ENCODE results near the gene SGTA.

Gene SGTA

DNA sequence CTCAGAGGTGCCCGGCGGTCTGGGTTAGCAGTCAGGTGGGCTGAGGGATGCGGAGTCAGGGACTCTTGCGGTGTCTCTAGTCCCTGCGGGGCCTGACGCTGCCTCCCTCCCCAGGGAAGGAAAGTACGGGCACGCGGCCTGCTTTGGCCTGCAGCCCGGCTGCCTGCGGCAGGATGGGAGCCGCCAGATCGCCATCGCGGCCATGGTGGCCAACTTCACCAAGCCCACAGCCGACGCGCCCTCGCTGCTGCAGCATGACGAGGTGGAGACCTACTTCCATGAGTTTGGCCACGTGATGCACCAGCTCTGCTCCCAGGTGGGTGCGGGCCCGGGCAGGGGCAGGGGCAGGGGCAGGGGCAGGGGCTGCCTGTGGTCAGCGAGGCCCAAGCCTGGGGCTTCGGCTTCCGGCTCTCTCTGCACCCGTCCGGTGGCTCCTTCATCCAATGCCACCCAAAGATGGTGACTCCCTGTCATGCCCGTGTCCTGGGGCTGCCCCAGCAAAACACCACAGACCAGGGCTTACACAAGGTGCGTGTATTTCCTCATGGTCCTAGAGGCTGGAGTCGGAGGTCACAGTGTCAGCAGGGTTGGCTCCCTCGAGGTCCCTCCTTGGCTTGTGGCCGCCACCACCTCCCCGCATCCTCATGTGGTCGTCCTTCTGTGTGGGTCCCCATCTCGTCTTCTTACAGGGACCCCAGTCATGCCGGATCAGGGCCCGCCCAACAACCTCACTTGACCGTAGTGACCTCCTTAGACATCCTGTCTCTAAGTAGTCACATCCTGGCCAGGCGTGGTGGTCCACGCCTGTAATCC, 25.3 kb upstream of the SGTA start:
- Histone ChIP-seq H3F3A (ENCODE audit: insufficient read depth) (no peaks in the 10 kb centered on the region), H3K79me2 (ENCODE audit: insufficient read depth, low read length) (no peaks in the 10 kb centered on the region), H3K9me3 (ENCODE audit: insufficient read depth, low read length) (no peaks in the 10 kb centered on the region), H3K4me3 (ENCODE audit: insufficient read depth, low read length, poor library complexity, severe bottlenecking) (no peak overlapping the region), H3K9ac (ENCODE audit: low read length) (no peak overlapping the region), H3K27ac (ENCODE audit: low read depth, low read length) (no peak overlapping the region), H3K36me3 (ENCODE audit: low read length) (no peaks in the 10 kb centered on the region), H3K4me2 (ENCODE audit: low read depth, low read length, poor library complexity, severe bottlenecking) (no peak overlapping the region), H2AFZ (ENCODE audit: low read depth, low read length, severe bottlenecking) (no peak overlapping the region), H3K27me3 (ENCODE audit: low read length) (no peaks in the 10 kb centered on the region), H3K9me2 (replicated peaks; ENCODE audit: insufficient read depth, low read length) (no peaks in the 10 kb centered on the region), H4K20me1 (ENCODE audit: low read depth, low read length) (no peaks in the 10 kb centered on the region)
- TF ChIP-seq, protein P1, sequence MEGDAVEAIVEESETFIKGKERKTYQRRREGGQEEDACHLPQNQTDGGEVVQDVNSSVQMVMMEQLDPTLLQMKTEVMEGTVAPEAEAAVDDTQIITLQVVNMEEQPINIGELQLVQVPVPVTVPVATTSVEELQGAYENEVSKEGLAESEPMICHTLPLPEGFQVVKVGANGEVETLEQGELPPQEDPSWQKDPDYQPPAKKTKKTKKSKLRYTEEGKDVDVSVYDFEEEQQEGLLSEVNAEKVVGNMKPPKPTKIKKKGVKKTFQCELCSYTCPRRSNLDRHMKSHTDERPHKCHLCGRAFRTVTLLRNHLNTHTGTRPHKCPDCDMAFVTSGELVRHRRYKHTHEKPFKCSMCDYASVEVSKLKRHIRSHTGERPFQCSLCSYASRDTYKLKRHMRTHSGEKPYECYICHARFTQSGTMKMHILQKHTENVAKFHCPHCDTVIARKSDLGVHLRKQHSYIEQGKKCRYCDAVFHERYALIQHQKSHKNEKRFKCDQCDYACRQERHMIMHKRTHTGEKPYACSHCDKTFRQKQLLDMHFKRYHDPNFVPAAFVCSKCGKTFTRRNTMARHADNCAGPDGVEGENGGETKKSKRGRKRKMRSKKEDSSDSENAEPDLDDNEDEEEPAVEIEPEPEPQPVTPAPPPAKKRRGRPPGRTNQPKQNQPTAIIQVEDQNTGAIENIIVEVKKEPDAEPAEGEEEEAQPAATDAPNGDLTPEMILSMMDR (IDR thresholded peaks at IDR 0.05; ENCODE audit: insufficient read depth, low read length, poor library complexity, severe bottlenecking) = no peak
- no peak for TF ChIP-seq EZH2phosphoT487 (conservative IDR thresholded peaks at IDR 0.05; ENCODE audit: low read length)

DNA sequence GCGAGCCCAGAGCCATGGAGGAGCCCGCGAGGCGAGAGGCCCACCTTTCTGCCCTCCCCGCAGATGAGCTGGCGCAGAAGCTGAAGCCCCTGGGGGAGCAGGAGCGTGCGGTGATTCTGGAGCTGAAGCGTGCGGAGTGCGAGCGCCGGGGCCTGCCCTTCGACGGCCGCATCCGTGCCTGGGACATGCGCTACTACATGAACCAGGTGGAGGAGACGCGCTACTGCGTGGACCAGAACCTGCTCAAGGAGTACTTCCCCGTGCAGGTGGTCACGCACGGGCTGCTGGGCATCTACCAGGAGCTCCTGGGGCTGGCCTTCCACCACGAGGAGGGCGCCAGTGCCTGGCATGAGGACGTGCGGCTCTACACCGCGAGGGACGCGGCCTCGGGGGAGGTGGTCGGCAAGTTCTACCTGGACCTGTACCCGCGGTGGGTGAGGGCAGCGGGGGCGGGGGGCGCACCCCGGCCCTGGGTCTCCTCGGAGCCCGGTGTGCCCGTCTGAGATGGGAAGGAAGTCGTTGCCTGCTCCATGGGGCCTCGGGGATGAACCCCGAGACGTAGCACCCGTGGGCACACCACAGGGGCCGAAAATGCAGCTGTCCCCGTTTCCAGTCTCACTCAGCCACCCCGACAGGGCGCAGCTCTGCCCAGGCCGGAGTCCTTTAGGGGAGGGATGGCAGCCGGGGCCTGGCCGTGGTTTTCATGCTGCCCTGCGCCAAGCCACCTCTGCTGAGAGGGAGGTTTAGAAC, 24.5 kb upstream of the SGTA start:
- H3F3A ChIP-seq (ENCODE audit: insufficient read depth) = no peaks in the 10 kb centered on the region
- H2AFZ ChIP-seq (ENCODE audit: low read depth, low read length, severe bottlenecking) = no peak overlapping the region
- H3K4me2 ChIP-seq (ENCODE audit: low read depth, low read length, poor library complexity, severe bottlenecking) = no peak overlapping the region
- H3K27me3 ChIP-seq (ENCODE audit: low read length) = no peaks in the 10 kb centered on the region
- H3K36me3 ChIP-seq (ENCODE audit: low read length) = no peaks in the 10 kb centered on the region
- H3K9me3 ChIP-seq (ENCODE audit: insufficient read depth, low read length) = no peaks in the 10 kb centered on the region
- no peaks in the 10 kb centered on the region for H3K9me2 ChIP-seq (replicated peaks; ENCODE audit: insufficient read depth, low read length)
- TF ChIP-seq, protein P1 (IDR thresholded peaks at IDR 0.05; ENCODE audit: insufficient read depth, low read length, poor library complexity, severe bottlenecking) = no peak
- TF ChIP-seq EZH2phosphoT487 (conservative IDR thresholded peaks at IDR 0.05; ENCODE audit: low read length) = no peak
- H3K4me3 ChIP-seq (ENCODE audit: insufficient read depth, low read length, poor library complexity, severe bottlenecking) = no peak overlapping the region
- H3K9ac ChIP-seq (ENCODE audit: low read length) = no peak overlapping the region
- H4K20me1 ChIP-seq (ENCODE audit: low read depth, low read length) = no peaks in the 10 kb centered on the region
- H3K79me2 ChIP-seq (ENCODE audit: insufficient read depth, low read length) = no peaks in the 10 kb centered on the region
- no peak overlapping the region for H3K27ac ChIP-seq (ENCODE audit: low read depth, low read length)

DNA sequence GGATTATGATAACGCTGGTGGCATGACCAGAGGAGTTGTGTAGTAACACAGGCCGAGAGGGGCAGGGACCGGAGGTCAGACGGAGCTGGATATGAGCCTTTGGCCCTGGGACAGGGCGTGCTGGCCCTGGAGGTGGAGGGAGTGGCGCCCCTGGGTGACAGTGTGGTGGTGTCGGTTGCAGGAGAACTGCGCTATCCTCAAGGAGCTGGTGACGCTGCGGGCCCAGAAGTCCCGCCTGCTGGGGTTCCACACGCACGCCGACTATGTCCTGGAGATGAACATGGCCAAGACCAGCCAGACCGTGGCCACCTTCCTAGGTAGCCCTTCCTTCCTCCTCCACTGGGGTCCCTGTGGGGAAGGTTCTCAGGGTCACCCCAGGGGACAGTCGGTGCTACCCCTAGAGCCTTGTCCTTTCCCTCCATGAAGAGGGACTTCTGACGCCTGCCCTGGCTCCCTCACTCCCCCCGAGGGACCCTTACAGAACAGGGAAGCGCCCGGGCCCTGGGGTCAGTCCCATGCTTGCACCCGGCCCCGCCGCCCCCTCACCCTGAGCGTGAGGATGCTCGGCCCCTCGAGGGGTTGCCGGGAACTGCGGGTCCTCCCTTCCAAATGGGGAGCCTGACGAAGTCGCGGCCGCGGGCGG, 23.8 kb upstream of the SGTA start:
- no peak overlapping the region for H3K4me3 ChIP-seq (ENCODE audit: insufficient read depth, low read length, poor library complexity, severe bottlenecking)
- H3K4me2 ChIP-seq (ENCODE audit: low read depth, low read length, poor library complexity, severe bottlenecking) = no peak overlapping the region
- no peaks in the 10 kb centered on the region for H4K20me1 ChIP-seq (ENCODE audit: low read depth, low read length)

More for the DNA sequence above, 23.8 kb upstream of the SGTA start:
- no peak overlapping the region for H3K27ac ChIP-seq (ENCODE audit: low read depth, low read length)
- H2AFZ ChIP-seq (ENCODE audit: low read depth, low read length, severe bottlenecking) = no peak overlapping the region
- H3K9me2 ChIP-seq (replicated peaks; ENCODE audit: insufficient read depth, low read length) = no peaks in the 10 kb centered on the region
- no peaks in the 10 kb centered on the region for H3F3A ChIP-seq (ENCODE audit: insufficient read depth)
- H3K27me3 ChIP-seq (ENCODE audit: low read length) = no peaks in the 10 kb centered on the region
- no peaks in the 10 kb centered on the region for H3K36me3 ChIP-seq (ENCODE audit: low read length)
- no peak for TF ChIP-seq EZH2phosphoT487 (conservative IDR thresholded peaks at IDR 0.05; ENCODE audit: low read length)
- TF ChIP-seq, protein P1 (IDR thresholded peaks at IDR 0.05; ENCODE audit: insufficient read depth, low read length, poor library complexity, severe bottlenecking) = no peak
- no peaks in the 10 kb centered on the region for H3K9me3 ChIP-seq (ENCODE audit: insufficient read depth, low read length)
- H3K79me2 ChIP-seq (ENCODE audit: insufficient read depth, low read length) = no peaks in the 10 kb centered on the region
- H3K9ac ChIP-seq (ENCODE audit: low read length) = no peak overlapping the region

Data from SU-DHL-6 (cell line).